Muscle of leg (tissue), 11 donors: ENCODE measurements around the gene CCDC63. TPM values are rescaled to one million over a fixed set of nuclear protein-coding genes. Genes with fewer than 3 reads are reported as not detected.

ENCODE experiments used
- DNase-seq: peaks from one replicate; pipeline ENCODE4 v3.0.0; 2013
- H3K27ac ChIP-seq: one replicate; pipeline ENCODE4 v1.5.1; 2013; ENCODE audit warnings: mild to moderate bottlenecking, low read length, control low read depth
- H3K27me3 ChIP-seq: one replicate; pipeline ENCODE4 v1.6.1; 2013; ENCODE audit warnings: low read length; ENCODE audit not compliant: control insufficient read depth, insufficient read depth
- H3K36me3 ChIP-seq: one replicate; pipeline ENCODE4 v1.6.1; 2013; ENCODE audit warnings: low read length; ENCODE audit not compliant: control insufficient read depth, insufficient read depth
- H3K4me1 ChIP-seq: one replicate; pipeline ENCODE4 v1.6.1; 2013; ENCODE audit warnings: low read length; ENCODE audit not compliant: control insufficient read depth, insufficient read depth
- H3K4me3 ChIP-seq: one replicate; pipeline ENCODE4 v1.5.1; 2013; ENCODE audit warnings: low read length, control low read depth
- H3K9me3 ChIP-seq: replicated peaks from 2 replicates; pipeline ENCODE4 v1.6.1; 2013; ENCODE audit warnings: low read depth, low read length; ENCODE audit not compliant: control insufficient read depth
- WGBS: methylation state at CpG from one replicate; pipeline ENCODE4 v1.1.5; 2013; ENCODE audit warnings: missing lambda C conversion rate; ENCODE audit not compliant: insufficient coverage; 5-methylcytosine and 5-hydroxymethylcytosine counted together
- polyA plus RNA-seq, 8 donors: library from polyadenylated mRNA; unstranded; fragments of 120-200 nt; gene quantifications; one replicate each; pipeline versions ENCODE4 v1.2.1 to v1.2.3, GENCODE V29; 2013; ENCODE audit warnings: inconsistent platforms in 1 of 8, low replicate concordance in 1 of 8; ENCODE audit not compliant: insufficient read length in 8 of 8, insufficient read depth in 1 of 8
- total RNA-seq: library from RNA; stranded (reverse); fragments of 120-200 nt; gene quantifications from one replicate; pipeline ENCODE4 v1.2.4, GENCODE V29; 2013

The CCDC63 gene
- total and polyA plus RNA-seq, 9 donors = 0.09 to 0.12 (median 0.11) TPM; not detected in 6

DNA sequence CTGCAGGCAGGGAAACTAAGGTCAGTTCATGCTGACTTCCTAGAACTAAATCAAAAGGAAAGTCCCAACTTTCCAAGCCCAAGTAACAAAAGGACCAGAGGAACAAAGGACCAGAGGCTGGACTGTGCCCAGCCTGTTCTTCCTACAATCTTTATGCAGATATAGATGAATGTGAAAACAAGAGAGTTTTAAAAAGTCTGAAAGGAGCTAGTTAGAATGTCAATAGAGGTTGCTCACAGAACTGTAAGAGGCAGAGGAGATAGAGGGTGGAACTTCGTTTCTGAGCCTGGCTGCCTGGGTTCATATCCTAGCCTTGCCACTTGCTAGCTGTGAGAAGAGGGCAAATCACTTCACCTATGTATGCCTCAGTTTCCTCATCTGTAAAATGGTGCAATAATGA lies 30.0 kb upstream of the CCDC63 start:
- Histone ChIP-seq H3K9me3 (no peaks in the 10 kb centered on the region), H3K4me1 (peaks cover 2% of the 10 kb centered on the region), H3K36me3 (no peaks in the 10 kb centered on the region), H3K27me3 (peaks cover 6% of the 10 kb centered on the region), H3K4me3 (no peak overlapping the region), H3K27ac (no peak overlapping the region)
- no peak for DNase-seq
- WGBS = no CpG with 5 or more reads among the region's 1 CpG

DNA sequence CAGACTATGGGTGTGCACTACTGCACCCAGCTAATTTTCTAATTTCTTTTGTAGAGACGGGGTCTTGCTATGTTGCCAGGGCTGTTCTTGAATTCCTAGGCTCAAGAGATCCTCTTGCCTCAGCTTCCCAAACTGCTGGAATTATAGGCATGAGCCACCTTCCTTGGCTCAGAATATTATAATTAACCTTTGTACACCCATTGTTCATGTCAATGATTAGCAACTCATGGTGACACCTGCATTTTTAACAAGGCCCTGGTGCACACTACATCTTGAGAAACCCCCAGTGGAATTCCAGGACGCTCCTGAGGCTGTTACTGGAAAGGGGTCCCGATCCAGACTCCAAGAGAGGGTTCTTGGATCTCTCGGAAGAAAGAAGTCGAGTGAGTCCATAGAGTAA lies 28.3 kb upstream of the CCDC63 start:
- Histone ChIP-seq H3K36me3 (no peaks in the 10 kb centered on the region), H3K27ac (no peak overlapping the region), H3K27me3 (peaks cover under 1% of the 10 kb centered on the region), H3K9me3 (no peaks in the 10 kb centered on the region), H3K4me1 (no peaks in the 10 kb centered on the region), H3K4me3 (no peak overlapping the region)
- 77% methylated on average over 5 of the region's 5 CpGs for WGBS
- no peak for DNase-seq

DNA sequence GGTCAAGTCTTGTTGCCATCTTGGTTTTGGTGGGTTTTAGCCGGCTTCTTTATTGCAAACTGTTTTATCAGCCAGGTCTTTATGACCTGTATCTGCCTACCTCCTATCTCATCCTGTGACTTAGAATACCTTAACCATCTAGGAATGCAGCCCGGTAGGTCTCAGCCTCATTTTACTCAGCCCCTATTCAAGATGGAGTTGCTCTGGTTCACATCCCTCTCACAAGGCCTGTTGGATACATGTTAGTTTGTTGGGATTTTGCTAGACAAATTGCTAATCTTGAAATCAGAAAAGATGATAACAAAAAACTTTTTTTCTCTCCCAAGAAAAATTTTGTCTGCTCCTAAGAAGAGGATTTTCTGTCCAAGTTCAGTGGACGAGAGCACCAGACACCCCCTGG lies 27.6 kb upstream of the CCDC63 start:
- no peaks in the 10 kb centered on the region for H3K9me3 ChIP-seq

DNA sequence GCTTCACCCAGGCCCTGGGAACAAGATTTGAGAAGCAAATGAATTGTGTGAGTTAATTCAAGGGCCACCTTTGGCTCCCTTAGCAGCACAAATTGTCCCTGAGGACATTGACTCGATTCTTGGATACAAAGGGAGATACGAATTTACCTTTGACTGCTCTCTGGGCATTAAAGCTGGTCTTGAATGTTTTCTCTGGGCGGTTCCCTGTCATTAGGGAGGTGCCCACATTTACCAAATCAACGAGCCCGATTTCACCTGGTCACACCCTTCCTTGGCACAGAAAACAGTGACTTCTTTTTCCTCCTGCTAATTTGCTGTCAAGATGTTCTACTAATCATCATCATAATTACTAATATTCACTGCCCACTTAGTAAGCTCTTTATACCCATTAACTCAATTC lies 27.1 kb upstream of the CCDC63 start:
- no peaks in the 10 kb centered on the region for H3K9me3 ChIP-seq
- no peak overlapping the region for H3K27ac ChIP-seq
- no peaks in the 10 kb centered on the region for H3K4me1 ChIP-seq
- H3K27me3 ChIP-seq = no peaks in the 10 kb centered on the region
- no peak for DNase-seq
- H3K36me3 ChIP-seq = no peaks in the 10 kb centered on the region
- no peak overlapping the region for H3K4me3 ChIP-seq
- 79% methylated on average over 5 of the region's 5 CpGs for WGBS

More for the DNA sequence above, 27.6 kb upstream of the CCDC63 start:
- H3K36me3 ChIP-seq = no peaks in the 10 kb centered on the region
- WGBS = no CpG with 5 or more reads among the region's 3 CpGs
- no peaks in the 10 kb centered on the region for H3K4me1 ChIP-seq
- DNase-seq = no peak
- H3K27me3 ChIP-seq = no peaks in the 10 kb centered on the region
- no peak overlapping the region for H3K27ac ChIP-seq
- H3K4me3 ChIP-seq = no peak overlapping the region

DNA sequence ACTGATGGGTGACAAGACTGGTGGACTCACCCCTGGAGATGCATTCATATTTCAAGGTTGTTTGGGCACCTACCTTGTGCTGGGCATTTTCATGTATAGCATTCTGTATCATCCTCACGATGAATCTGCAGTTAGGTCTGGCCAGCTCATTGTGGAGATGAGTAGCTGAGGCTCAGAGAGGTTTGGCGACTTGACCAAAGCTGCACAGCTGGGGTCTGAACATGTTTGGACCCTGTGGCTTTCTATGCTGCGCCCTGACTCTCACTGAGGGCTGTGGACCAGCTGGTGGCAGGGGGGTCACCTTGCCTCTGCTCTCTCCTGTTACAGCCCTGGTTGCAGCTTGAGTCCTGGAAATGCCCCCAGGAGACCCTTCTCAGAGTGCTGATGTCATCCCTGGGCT lies 24.9 kb upstream of the CCDC63 start:
- no peaks in the 10 kb centered on the region for H3K9me3 ChIP-seq
- WGBS = 86% methylated on average over 3 of the region's 3 CpGs
- DNase-seq = no peak
- H3K4me3 ChIP-seq = no peak overlapping the region
- no peaks in the 10 kb centered on the region for H3K27me3 ChIP-seq
- H3K36me3 ChIP-seq = no peaks in the 10 kb centered on the region
- H3K4me1 ChIP-seq = peaks cover 2% of the 10 kb centered on the region
- H3K27ac ChIP-seq = no peak overlapping the region

DNA sequence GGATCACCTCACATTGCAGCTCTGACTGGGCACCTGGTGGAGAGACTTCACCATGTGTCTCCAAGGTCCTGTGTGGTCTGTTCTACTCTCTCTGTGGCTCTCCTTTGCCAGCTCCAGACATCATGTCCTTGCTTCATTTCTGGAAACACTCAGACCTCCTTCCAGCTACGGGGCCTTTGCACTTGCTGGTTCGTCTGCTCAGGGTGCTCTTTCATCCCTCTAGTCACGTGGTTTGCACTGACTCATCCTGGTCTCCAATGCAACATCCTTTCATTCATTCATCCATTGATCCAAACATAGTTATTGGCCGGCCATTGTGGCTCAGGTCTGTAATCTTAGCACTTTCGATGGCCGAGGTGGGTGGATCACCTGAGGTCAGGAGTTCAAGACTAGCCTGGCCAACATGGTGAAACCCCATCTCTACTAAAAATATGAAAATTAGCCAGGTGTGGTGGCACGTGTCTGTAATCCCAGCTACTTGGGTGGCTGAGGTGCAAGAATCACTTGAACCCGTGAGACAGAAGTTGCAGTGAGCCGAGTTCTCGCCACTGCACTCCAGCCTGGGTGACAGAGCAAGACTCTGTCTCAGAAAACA lies 23.9 kb upstream of the CCDC63 start:
- no peak for DNase-seq
- Histone ChIP-seq H3K4me3 (no peak overlapping the region), H3K9me3 (no peaks in the 10 kb centered on the region), H3K27me3 (peaks cover 7% of the 10 kb centered on the region), H3K36me3 (no peaks in the 10 kb centered on the region), H3K4me1 (peaks cover 4% of the 10 kb centered on the region), H3K27ac (no peak overlapping the region)
- whole genome bisulfite sequencing = 79% methylated on average over 6 of the region's 10 CpGs

DNA sequence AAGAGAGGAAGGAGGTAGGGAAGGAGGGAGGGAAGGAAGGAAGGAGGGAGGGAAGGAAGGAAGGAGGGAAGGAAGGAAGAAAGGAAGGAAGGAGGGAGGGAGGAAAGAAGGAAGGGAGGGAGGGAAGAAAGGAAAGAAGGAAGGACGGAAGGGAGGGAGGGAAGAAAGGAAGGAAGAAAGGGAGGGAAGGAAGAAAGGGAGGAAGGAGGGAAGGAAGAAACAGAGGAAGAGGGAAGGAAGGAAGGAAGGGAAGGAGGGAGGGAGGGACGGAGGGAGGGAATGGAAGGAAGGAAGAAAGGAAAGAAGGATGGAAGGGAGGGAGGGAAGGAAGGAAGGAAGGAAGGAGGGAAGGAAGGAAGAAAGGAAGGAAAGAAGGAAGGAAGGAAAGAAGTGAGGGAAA lies 22.4 kb upstream of the CCDC63 start:
- WGBS = 75% methylated on average over 2 of the region's 2 CpGs
- Histone ChIP-seq H3K4me3 (no peak overlapping the region), H3K36me3 (no peaks in the 10 kb centered on the region), H3K27me3 (peaks cover 9% of the 10 kb centered on the region), H3K4me1 (peaks cover 4% of the 10 kb centered on the region), H3K27ac (no peak overlapping the region), H3K9me3 (no peaks in the 10 kb centered on the region)
- DNase-seq = no peak

DNA sequence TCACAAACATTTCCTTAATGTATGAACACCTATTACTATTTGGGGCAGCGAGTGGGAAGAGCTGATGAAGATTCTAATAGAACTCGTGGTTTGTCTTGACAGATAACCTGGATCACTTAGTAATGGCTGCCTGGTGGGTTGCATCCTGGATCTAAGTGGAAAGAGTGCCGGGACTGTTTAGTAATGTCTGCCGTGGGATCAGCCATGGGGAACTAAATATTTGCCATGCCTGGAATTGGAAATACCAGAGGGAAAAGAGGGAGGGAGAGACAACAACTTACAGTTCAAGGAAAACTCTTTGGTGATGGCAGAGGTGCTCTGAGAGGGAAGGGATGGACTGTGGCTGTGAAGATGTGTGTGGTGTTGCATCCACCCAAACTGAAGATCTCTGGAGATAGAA lies 21.3 kb upstream of the CCDC63 start:
- Histone ChIP-seq H3K36me3 (no peaks in the 10 kb centered on the region), H3K4me3 (no peak overlapping the region), H3K9me3 (no peaks in the 10 kb centered on the region), H3K27me3 (peaks cover 12% of the 10 kb centered on the region), H3K27ac (no peak overlapping the region), H3K4me1 (peaks cover 4% of the 10 kb centered on the region)
- WGBS = 79% methylated on average over 3 of the region's 4 CpGs
- DNase-seq = no peak

DNA sequence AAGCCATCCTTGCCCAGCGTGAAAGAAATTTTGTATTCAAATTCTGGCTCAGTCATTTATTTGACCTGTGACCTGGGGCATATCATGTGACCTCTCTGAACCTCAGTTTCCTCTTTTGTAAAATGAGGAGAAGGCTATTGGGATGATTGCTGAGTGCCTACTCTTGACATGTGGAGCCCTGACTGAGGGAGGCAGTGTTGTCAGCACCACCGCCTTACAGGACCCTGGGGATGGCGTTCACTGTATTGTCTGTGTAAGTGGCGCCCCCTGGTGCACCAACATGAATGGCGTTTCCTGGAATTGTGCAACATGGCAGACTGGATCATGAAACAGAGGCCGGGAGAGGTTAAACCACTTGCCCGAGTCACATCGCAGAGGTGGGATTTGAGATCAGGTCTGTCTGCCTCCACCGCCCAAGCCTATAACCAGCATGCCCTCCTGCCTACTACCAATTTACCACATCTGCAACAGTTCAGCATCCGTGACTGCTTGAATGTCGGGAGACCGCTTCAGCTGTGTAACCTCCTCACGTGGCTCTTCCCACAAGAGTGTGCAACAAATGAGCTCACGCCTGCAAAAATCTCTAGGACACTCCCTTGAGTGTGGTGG lies 20.1 kb upstream of the CCDC63 start:
- Histone ChIP-seq H3K27me3 (peaks cover 12% of the 10 kb centered on the region), H3K4me1 (peaks cover 4% of the 10 kb centered on the region), H3K36me3 (no peaks in the 10 kb centered on the region), H3K9me3 (no peaks in the 10 kb centered on the region), H3K27ac (no peak overlapping the region), H3K4me3 (peak overlapping the region; percentile 19)
- WGBS = 0% methylated on average over 5 of the region's 14 CpGs
- peak; percentile 86 for DNase-seq

DNA sequence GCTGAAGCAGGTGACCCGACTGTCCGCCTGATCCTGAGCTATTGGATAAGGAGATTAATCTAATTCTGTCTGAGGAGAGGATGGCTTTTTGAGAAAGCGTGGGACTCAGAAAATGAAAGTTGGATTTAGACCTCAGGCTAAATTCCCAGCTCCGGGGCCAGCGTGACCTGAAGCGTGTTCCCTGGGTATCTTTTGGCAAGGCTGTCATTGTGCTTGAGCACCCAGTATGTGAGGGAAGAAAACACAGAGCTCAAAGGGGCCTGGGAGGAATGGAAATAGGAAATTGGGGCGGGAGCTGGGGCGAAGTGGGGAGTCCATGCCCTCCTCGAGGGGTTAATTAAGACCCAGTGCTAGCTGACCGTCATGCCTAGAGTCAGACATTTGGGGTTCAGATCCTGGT lies 17.5 kb upstream of the CCDC63 start:
- Histone ChIP-seq H3K4me1 (peaks cover 4% of the 10 kb centered on the region), H3K27me3 (peaks cover 12% of the 10 kb centered on the region), H3K27ac (no peak overlapping the region), H3K36me3 (no peaks in the 10 kb centered on the region), H3K4me3 (no peak overlapping the region), H3K9me3 (no peaks in the 10 kb centered on the region)
- no peak for DNase-seq
- WGBS = 78% methylated on average over 10 of the region's 10 CpGs

DNA sequence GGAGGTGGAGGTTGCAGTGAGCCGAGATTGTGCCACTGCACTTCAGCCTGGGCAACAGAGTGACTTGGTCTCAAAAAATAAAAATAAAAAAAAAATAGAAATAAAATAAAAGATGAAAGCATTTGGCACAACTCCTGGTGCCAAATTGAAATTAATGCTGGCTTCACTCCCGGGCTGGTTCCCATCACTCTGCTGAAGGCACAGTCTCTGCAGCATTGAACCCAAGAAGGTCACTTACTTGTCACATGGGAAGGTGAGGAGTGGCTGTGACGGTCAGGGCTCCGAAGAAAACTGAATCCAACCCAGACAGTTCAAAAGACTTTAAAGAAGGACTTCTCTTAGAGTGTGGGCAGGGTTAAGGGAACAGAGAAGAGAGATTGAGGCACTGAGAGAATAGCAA lies 10.5 kb upstream of the CCDC63 start:
- Histone ChIP-seq H3K4me1 (no peaks in the 10 kb centered on the region), H3K36me3 (no peaks in the 10 kb centered on the region), H3K27ac (no peak overlapping the region), H3K27me3 (no peaks in the 10 kb centered on the region), H3K4me3 (no peak overlapping the region), H3K9me3 (no peaks in the 10 kb centered on the region)
- WGBS = 33% methylated on average over 1 of the region's 4 CpGs
- DNase-seq = no peak
